HCT116 (cell line): Measurements from ENCODE around the gene TAGLN2. TPM values are rescaled to one million over a fixed set of nuclear protein-coding genes. Genes with fewer than 3 reads are reported as not detected.

Experiments used
- ATAC-seq: fragments of 200-7000 bp; cut with Tn5 transposase; 2 replicates; pipeline ENCODE4 v1.9.1; 2020; ENCODE audit warnings: mild to moderate bottlenecking, moderate library complexity
- BruUV-seq: library from RNA; stranded (reverse); fragments of 400-500 nt; replicated peaks from 2 replicates; lab custom pipeline; 2021; lab: Mats Ljungman, UMichigan
- CTCF ChIA-PET: fragments of 300-600 bp; sonication (Branson Sonifier 250); formaldehyde crosslinking; loops from one replicate; lab custom pipeline; 2021; ENCODE audit warnings: antibody characterized with exemption; lab: Charles Lee
- POLR2A ChIA-PET: fragments of 300-600, 350-600 bp; sonication (Branson Sonifier 250); formaldehyde crosslinking; loops from one replicate; lab custom pipeline; 2021; ENCODE audit warnings: antibody characterized with exemption; lab: Charles Lee
- RAD21 ChIA-PET, 2 experiments: fragments of 300-600 bp; sonication (Branson Sonifier 250); formaldehyde crosslinking; loops; one replicate each; lab custom pipeline; 2023; ENCODE audit warnings: low total read pairs in 2 of 2; ENCODE audit not compliant: uncharacterized antibody in 2 of 2, unreplicated experiment in 2 of 2, low non-redundant PET in 1 of 2; lab: Charles Lee
- DNase-seq: peaks from one replicate; pipeline ENCODE4 v3.0.0-alpha.2; 2010; ENCODE audit warnings: low read depth, low spot score
- H2AFZ ChIP-seq: fragments of 200-600 bp; shearing (Covaris generic), sonication (generic); 2 replicates; pipeline ENCODE4 v1.6.1; 2017; ENCODE audit warnings: low read depth, mixed run types, mixed read lengths, antibody characterized with exemption, low read length; ENCODE audit not compliant: poor library complexity, severe bottlenecking
- H3K27ac ChIP-seq: 2 replicates; pipeline ENCODE4 v1.5.1; 2012; ENCODE audit warnings: low read depth, low read length
- H3K27me3 ChIP-seq: fragments of 200-600 bp; sonication (generic); 2 replicates; pipeline ENCODE4 v1.6.1; 2016; ENCODE audit warnings: mixed run types, low read length, mixed read lengths; ENCODE audit not compliant: insufficient read depth
- H3K36me3 ChIP-seq, 2 experiments: fragments of 200-500 bp in 1 of 2; fragments of 200-600 bp in 1 of 2; sonication (Bioruptor generic) in 1 of 2; sonication (generic) in 1 of 2; 2 replicates each; pipeline versions ENCODE4 v1.5.1 to v1.6.1; 2014 to 2016; ENCODE audit warnings: low read length in 2 of 2, inconsistent platforms in 1 of 2, mixed read lengths in 1 of 2, mixed run types in 1 of 2; ENCODE audit not compliant: insufficient read depth in 2 of 2, control insufficient read depth in 1 of 2
- H3K4me1 ChIP-seq, 2 experiments: fragments of 200-600 bp in 1 of 2; sonication (generic) in 1 of 2; 2 replicates each; pipeline versions ENCODE4 v1.5.1 to v1.6.1; 2012 to 2017; ENCODE audit warnings: low read length in 2 of 2, inconsistent platforms in 1 of 2, mild to moderate bottlenecking in 1 of 2, mixed read lengths in 1 of 2, mixed run types in 1 of 2, moderate library complexity in 1 of 2; ENCODE audit not compliant: insufficient read depth in 2 of 2, control insufficient read depth in 1 of 2
- H3K4me2 ChIP-seq: fragments of 200-600 bp; sonication (generic); 2 replicates; pipeline ENCODE4 v1.6.1; 2017; ENCODE audit warnings: mixed run types, low read length, mixed read lengths
- H3K4me3 ChIP-seq, 2 experiments: fragments of 200-600 bp in 1 of 2; sonication (generic) in 1 of 2; replicated peaks in 1 of 2; 2 replicates each; pipeline ENCODE4 v1.5.1; 2011 to 2016; ENCODE audit warnings: low read length in 2 of 2, control low read depth in 1 of 2, low read depth in 1 of 2, mild to moderate bottlenecking in 1 of 2, mixed read lengths in 1 of 2, mixed run types in 1 of 2
- H3K79me2 ChIP-seq: fragments of 200-600 bp; sonication (generic); 2 replicates; pipeline ENCODE4 v1.6.1; 2017; ENCODE audit warnings: mild to moderate bottlenecking, mixed run types, low read length, moderate library complexity, mixed read lengths; ENCODE audit not compliant: insufficient read depth
- H3K9ac ChIP-seq: fragments of 200-600 bp; sonication (generic); 2 replicates; pipeline ENCODE4 v1.6.1; 2016; ENCODE audit warnings: low read length, mixed read lengths
- H3K9me2 ChIP-seq: fragments of 200-600 bp; sonication (generic), shearing (Covaris generic); 2 replicates; pipeline ENCODE4 v1.6.1; 2017; ENCODE audit warnings: mixed run types, mild to moderate bottlenecking, moderate library complexity; ENCODE audit not compliant: insufficient read depth
- H3K9me3 ChIP-seq, 2 experiments: fragments of 200-500 bp in 1 of 2; fragments of 200-600 bp in 1 of 2; sonication (Bioruptor generic) in 1 of 2; sonication (generic) in 1 of 2; 2 replicates each; pipeline ENCODE4 v1.6.1; 2014 to 2017; ENCODE audit warnings: low read length in 2 of 2, mixed read lengths in 2 of 2, inconsistent platforms in 1 of 2, low read depth in 1 of 2, mild to moderate bottlenecking in 1 of 2, mixed run types in 1 of 2, moderate library complexity in 1 of 2; ENCODE audit not compliant: control insufficient read depth in 1 of 2, insufficient read depth in 1 of 2
- H4K20me1 ChIP-seq: fragments of 200-600 bp; sonication (generic), shearing (Covaris generic); 2 replicates; pipeline ENCODE4 v1.6.1; 2017; ENCODE audit warnings: mixed run types, mild to moderate bottlenecking, moderate library complexity; ENCODE audit not compliant: insufficient read depth
- ATF3 ChIP-seq: IDR thresholded peaks from 2 replicates; pipeline ENCODE4 v1.6.1; 2012
- CBX3 ChIP-seq: IDR thresholded peaks from 2 replicates; pipeline ENCODE4 v1.6.1; 2012; ENCODE audit warnings: low read depth
- CTCF ChIP-seq, 3 experiments: fragments of 200-600 bp in 1 of 3; sonication (generic) in 1 of 3; IDR thresholded peaks in 2 of 3; conservative IDR thresholded peaks in 1 of 3; 2 replicates each; pipeline ENCODE4 v1.5.1; 2012 to 2017; ENCODE audit warnings: low read depth in 2 of 3, low read length in 2 of 3, antibody characterized with exemption in 1 of 3, borderline replicate concordance in 1 of 3, control low read depth in 1 of 3, mild to moderate bottlenecking in 1 of 3, mixed read lengths in 1 of 3, mixed run types in 1 of 3, moderate library complexity in 1 of 3; ENCODE audit not compliant: insufficient read depth in 1 of 3
- EGR1 ChIP-seq: IDR thresholded peaks from 2 replicates; pipeline ENCODE4 v1.6.1; 2012; ENCODE audit warnings: low read depth
- ELF1 ChIP-seq: IDR thresholded peaks from 2 replicates; pipeline ENCODE4 v1.6.1; 2012; ENCODE audit warnings: low read depth, borderline replicate concordance
- EZH2phosphoT487 ChIP-seq: fragments of 200-600 bp; IDR thresholded peaks from 2 replicates; pipeline ENCODE4 v1.6.1; 2018; ENCODE audit warnings: antibody characterized with exemption, borderline replicate concordance
- FOSL1 ChIP-seq: IDR thresholded peaks from 2 replicates; pipeline ENCODE4 v1.6.1; 2012; ENCODE audit warnings: low read depth
- MAX ChIP-seq: IDR thresholded peaks from 2 replicates; pipeline ENCODE4 v1.6.1; 2012
- POLR2AphosphoS5 ChIP-seq: IDR thresholded peaks from 2 replicates; pipeline ENCODE4 v1.6.1; 2011; ENCODE audit warnings: mild to moderate bottlenecking, low read depth, low read length, moderate library complexity
- REST ChIP-seq: IDR thresholded peaks from 2 replicates; pipeline ENCODE4 v1.6.1; 2012; ENCODE audit warnings: low read depth
- SP1 ChIP-seq: IDR thresholded peaks from 2 replicates; pipeline ENCODE4 v1.6.1; 2012; ENCODE audit warnings: low read depth
- SRF ChIP-seq: IDR thresholded peaks from 2 replicates; pipeline ENCODE4 v1.6.1; 2012; ENCODE audit warnings: low read depth
- YY1 ChIP-seq: IDR thresholded peaks from 2 replicates; pipeline ENCODE4 v1.6.1; 2011; ENCODE audit warnings: low read length, low read depth, moderate library complexity, mild to moderate bottlenecking; ENCODE audit not compliant: insufficient replicate concordance; ENCODE audit errors: extremely low read depth
- ZBTB33 ChIP-seq: IDR thresholded peaks from 2 replicates; pipeline ENCODE4 v1.6.1; 2011; ENCODE audit warnings: mild to moderate bottlenecking, low read length, moderate library complexity; ENCODE audit not compliant: insufficient replicate concordance; ENCODE audit errors: extremely low read depth
- ZFX ChIP-seq: fragments of 450-650 bp; IDR thresholded peaks from 2 replicates; pipeline ENCODE4 v1.6.1; 2017
- ZNF274 ChIP-seq: fragments of 200-500 bp; sonication (Bioruptor generic); IDR thresholded peaks from 2 replicates; pipeline ENCODE4 v1.6.1; 2014; ENCODE audit warnings: mild to moderate bottlenecking, low read depth, low read length, inconsistent platforms
- intact Hi-C: fragments of 100-400 bp; cut with micrococcal nuclease; formaldehyde crosslinking; loops from 2 replicates; pipeline ENCODE4 v1.10.0; 2022
- total RNA-seq: library from RNA; stranded (reverse); gene quantifications from one replicate; pipeline ENCODE4 v1.2.1, GENCODE V29; 2021; ENCODE audit not compliant: unreplicated experiment

The TAGLN2 gene
- total RNA-seq, 1 experiment from 2014 or later: 127 TPM

- intact Hi-C loops: no loop called here
- Histone ChIP-seq H3K79me2 (peaks cover 21% of the 10 kb centered on the region), H3K4me1 (peaks cover 21 to 41% of the 10 kb centered on the region in 2 experiments), H3K27me3 (no peaks in the 10 kb centered on the region), H3K36me3 (no peaks in the 10 kb centered on the region; a peak in 1 of 4 replicates), H2AFZ (no peak overlapping the region), H3K27ac (no peak overlapping the region), H3K4me3 (no peak overlapping the region), H4K20me1 (no peaks in the 10 kb centered on the region; the same call in 1 of the 2 replicates), H3K4me2 (no peak overlapping the region), H3K9ac (no peak overlapping the region), H3K9me3 (no peaks in the 10 kb centered on the region), H3K9me2 (no peaks in the 10 kb centered on the region)
- RAD21 ChIA-PET: no interaction called here
- CTCF ChIA-PET: interaction anchor here (0.9 to 1.0 kb wide), 2 partner anchors 80 kb away, joined by 3 to 7 read pairs; no protein-coding TSS in a partner anchor
- DNase-seq: no peak
- no TSS peak for BruUV-seq
- POLR2A ChIA-PET: no interaction called here
- TF ChIP-seq EGR1 (no peak), SRF (no peak), YY1 (no peak), ZNF274 (no peak), CBX3 (no peak), ZFX (no peak), CTCF (IDR thresholded peaks at IDR 0.05 in 2 of 3, conservative IDR thresholded peaks at IDR 0.05 in 1 of 3; ENCODE audit: borderline replicate concordance in 1 of 3, insufficient read depth in 1 of 3, low read depth in 2 of 3, low read length in 2 of 3) (no peak), POLR2AphosphoS5 (no peak), ATF3 (no peak), ELF1 (no peak), REST (no peak), FOSL1 (no peak), EZH2phosphoT487 (no peak), SP1 (no peak), MAX (no peak), ZBTB33 (no peak)
- no peak for ATAC-seq
Measured at GRCh38 chr1:159927211-159927848, 2.0 kb upstream of the TAGLN2 start.
